ENCODE results near the gene ACP6.
"Not testable (repeated sequence)": the region's sequence is repeated elsewhere in the genome, so short reads cannot be mapped to it uniquely, and the experiment has no call there.

The ACP6 gene

GRCh38 chr1:147626291-147626690 lies 44.0 kb downstream of the ACP6 start:
- no peak for DNase-seq (ENCODE audit: low read depth in 1 of 2, low spot score in 1 of 2)
- in situ Hi-C loops (cut with HindIII; ENCODE audit: low pct_unique_long_range_greater_than_20kb, low sequenced_read_pairs), result no loop called here
- TF ChIP-seq JUND (IDR thresholded peaks at IDR 0.05; ENCODE audit: low read depth), result no peak

GRCh38 chr1:147625362-147625995 lies 44.8 kb downstream of the ACP6 start:
- no peak for DNase-seq (ENCODE audit: low read depth in 1 of 2, low spot score in 1 of 2)
- in situ Hi-C loops (cut with HindIII; ENCODE audit: low pct_unique_long_range_greater_than_20kb, low sequenced_read_pairs), result no loop called here
- no peak for TF ChIP-seq JUND (IDR thresholded peaks at IDR 0.05; ENCODE audit: low read depth)

GRCh38 chr1:147624529-147624928 lies 45.8 kb downstream of the ACP6 start:
- TF ChIP-seq JUND (IDR thresholded peaks at IDR 0.05; ENCODE audit: low read depth), result no peak
- in situ Hi-C loops (cut with HindIII; ENCODE audit: low pct_unique_long_range_greater_than_20kb, low sequenced_read_pairs), result no loop called here
- no peak for DNase-seq (ENCODE audit: low read depth in 1 of 2, low spot score in 1 of 2)

- in situ Hi-C loops (cut with HindIII; ENCODE audit: low pct_unique_long_range_greater_than_20kb, low sequenced_read_pairs), result no loop called here
- TF ChIP-seq JUND (IDR thresholded peaks at IDR 0.05; ENCODE audit: low read depth), result no peak
- no peak for DNase-seq (ENCODE audit: low read depth in 1 of 2, low spot score in 1 of 2)
These were observed 46.3 kb downstream of the ACP6 start for GRCh38 chr1:147624011-147624410.

GRCh38 chr1:147622731-147623130 lies 47.6 kb downstream of the ACP6 start:
- no peak for DNase-seq (ENCODE audit: low read depth in 1 of 2, low spot score in 1 of 2)
- in situ Hi-C loops (cut with HindIII; ENCODE audit: low pct_unique_long_range_greater_than_20kb, low sequenced_read_pairs), result no loop called here
- no peak for TF ChIP-seq JUND (IDR thresholded peaks at IDR 0.05; ENCODE audit: low read depth)

GRCh38 chr1:147620543-147620942 lies 49.8 kb downstream of the ACP6 start:
- no peak for TF ChIP-seq JUND (IDR thresholded peaks at IDR 0.05; ENCODE audit: low read depth)
- DNase-seq (ENCODE audit: low read depth in 1 of 2, low spot score in 1 of 2), result no peak
- in situ Hi-C loops (cut with HindIII; ENCODE audit: low pct_unique_long_range_greater_than_20kb, low sequenced_read_pairs), result no loop called here

GRCh38 chr1:147619741-147620140 lies 50.6 kb downstream of the ACP6 start:
- no peak for TF ChIP-seq JUND (IDR thresholded peaks at IDR 0.05; ENCODE audit: low read depth)
- in situ Hi-C loops (cut with HindIII; ENCODE audit: low pct_unique_long_range_greater_than_20kb, low sequenced_read_pairs), result no loop called here
- no peak for DNase-seq (ENCODE audit: low read depth in 1 of 2, low spot score in 1 of 2)

GRCh38 chr1:147618771-147619170 lies 51.6 kb downstream of the ACP6 start:
- in situ Hi-C loops (cut with HindIII; ENCODE audit: low pct_unique_long_range_greater_than_20kb, low sequenced_read_pairs), result no loop called here
- no peak for TF ChIP-seq JUND (IDR thresholded peaks at IDR 0.05; ENCODE audit: low read depth)
- no peak for DNase-seq (ENCODE audit: low read depth in 1 of 2, low spot score in 1 of 2)

GRCh38 chr1:147618077-147618569 lies 52.2 kb downstream of the ACP6 start:
- no peak for TF ChIP-seq JUND (IDR thresholded peaks at IDR 0.05; ENCODE audit: low read depth)
- in situ Hi-C loops (cut with HindIII; ENCODE audit: low pct_unique_long_range_greater_than_20kb, low sequenced_read_pairs), result no loop called here
- DNase-seq (ENCODE audit: low read depth in 1 of 2, low spot score in 1 of 2), result no peak

- in situ Hi-C loops (cut with HindIII; ENCODE audit: low pct_unique_long_range_greater_than_20kb, low sequenced_read_pairs), result not testable (repeated sequence)
These were observed 55.4 kb downstream of the ACP6 start for GRCh38 chr1:147614966-147615365.

GRCh38 chr1:147613506-147613905 lies 56.8 kb downstream of the ACP6 start:
- no peak for DNase-seq (ENCODE audit: low read depth in 1 of 2, low spot score in 1 of 2)
- TF ChIP-seq JUND (IDR thresholded peaks at IDR 0.05; ENCODE audit: low read depth), result no peak
- in situ Hi-C loops (cut with HindIII; ENCODE audit: low pct_unique_long_range_greater_than_20kb, low sequenced_read_pairs), result no loop called here

More at GRCh38 chr1:147614966-147615365, 55.4 kb downstream of the ACP6 start:
- not testable (repeated sequence) for DNase-seq (ENCODE audit: low read depth in 1 of 2, low spot score in 1 of 2)

GRCh38 chr1:147612366-147612765 lies 58.0 kb downstream of the ACP6 start:
- peak; percentile 47 to 89 for DNase-seq (ENCODE audit: low read depth in 1 of 2, low spot score in 1 of 2)
- in situ Hi-C loops (cut with HindIII; ENCODE audit: low pct_unique_long_range_greater_than_20kb, low sequenced_read_pairs), result no loop called here
- TF ChIP-seq JUND (IDR thresholded peaks at IDR 0.05; ENCODE audit: low read depth), result no peak

GRCh38 chr1:147611586-147611985 lies 58.7 kb downstream of the ACP6 start:
- TF ChIP-seq JUND (IDR thresholded peaks at IDR 0.05; ENCODE audit: low read depth), result no peak
- in situ Hi-C loops (cut with HindIII; ENCODE audit: low pct_unique_long_range_greater_than_20kb, low sequenced_read_pairs), result no loop called here
- DNase-seq (ENCODE audit: low read depth in 1 of 2, low spot score in 1 of 2), result no peak

- TF ChIP-seq JUND (IDR thresholded peaks at IDR 0.05; ENCODE audit: low read depth), result no peak
- DNase-seq (ENCODE audit: low read depth in 1 of 2, low spot score in 1 of 2), result no peak
- in situ Hi-C loops (cut with HindIII; ENCODE audit: low pct_unique_long_range_greater_than_20kb, low sequenced_read_pairs), result no loop called here
These were observed 59.3 kb downstream of the ACP6 start for GRCh38 chr1:147611021-147611426.

All from T47D (cell line).